Glutamatergic neuron (in vitro differentiated cells): ENCODE results near the gene ULBP3. TPM values are rescaled to one million over a fixed set of nuclear protein-coding genes. Genes with fewer than 3 reads are reported as not detected.
"Not testable (repeated sequence)": the region's sequence is repeated elsewhere in the genome, so short reads cannot be mapped to it uniquely, and the experiment has no call there.

Experiments
- DNase-seq: peaks from one replicate; pipeline ENCODE4 v3.0.0; 2022
- H3K27ac Mint-ChIP-seq: one replicate; pipeline ENCODE4 v1.8.0; 2020; ENCODE audit warnings: mild to moderate bottlenecking, mixed read lengths, inconsistent platforms; ENCODE audit not compliant: unreplicated experiment
- H3K27me3 Mint-ChIP-seq: one replicate; pipeline ENCODE4 v1.8.0; 2020; ENCODE audit warnings: mild to moderate bottlenecking, moderate library complexity, mixed read lengths, inconsistent platforms; ENCODE audit not compliant: unreplicated experiment
- H3K36me3 Mint-ChIP-seq: one replicate; pipeline ENCODE4 v1.8.0; 2020; ENCODE audit warnings: mild to moderate bottlenecking, mixed read lengths, inconsistent platforms; ENCODE audit not compliant: unreplicated experiment
- H3K4me1 Mint-ChIP-seq: one replicate; pipeline ENCODE4 v1.8.0; 2020; ENCODE audit warnings: mild to moderate bottlenecking, low read depth, mixed read lengths, inconsistent platforms; ENCODE audit not compliant: unreplicated experiment
- H3K4me3 Mint-ChIP-seq: one replicate; pipeline ENCODE4 v1.8.0; 2020; ENCODE audit warnings: mild to moderate bottlenecking, mixed read lengths, inconsistent platforms; ENCODE audit not compliant: unreplicated experiment
- H3K9me3 Mint-ChIP-seq: one replicate; pipeline ENCODE4 v1.8.0; 2020; ENCODE audit warnings: mild to moderate bottlenecking, moderate library complexity, mixed read lengths, inconsistent platforms; ENCODE audit not compliant: unreplicated experiment
- total RNA-seq: library from RNA; stranded (reverse); fragmentation: NEBNext Ultra II Directional; extraction: Animal tissue kit (Norgen Biotek cat#: 25700); gene quantifications from one replicate; pipeline ENCODE4 v1.2.1, GENCODE V29; 2021; ENCODE audit not compliant: unreplicated experiment
- TF ChIP-seq, protein P1 (sequence below): fragments of 200-600 bp; sonication (generic); IDR thresholded peaks from one replicate; pipeline ENCODE4 v1.5.0; 2021; ENCODE audit not compliant: partially characterized antibody, unreplicated experiment

The ULBP3 gene
- total RNA-seq, 1 donor from 2014 or later: 7.5 TPM

DNA sequence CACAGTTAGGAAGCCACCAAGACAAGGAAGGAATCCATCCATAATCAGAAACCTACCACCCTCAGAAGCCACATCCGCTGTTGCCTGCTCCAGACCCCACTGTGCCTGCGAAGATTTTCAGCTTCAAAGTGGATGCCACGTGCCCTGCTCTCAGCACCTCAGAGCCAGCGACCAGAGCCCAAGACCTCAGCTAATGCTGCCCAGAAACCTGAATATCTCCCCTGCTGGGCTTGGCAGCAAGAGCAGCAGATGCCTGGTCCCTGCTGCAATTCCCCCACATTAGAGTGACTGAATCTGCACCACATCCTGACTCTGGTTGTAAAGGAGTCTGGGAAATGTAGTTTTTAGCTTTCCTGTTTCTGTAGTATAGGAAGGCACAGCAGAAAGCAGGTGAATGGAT is 10.7 kb upstream of the ULBP3 start:
- Mint-ChIP-seq H3K27me3 (peaks cover 1% of the 10 kb centered on the region), H3K9me3 (no peaks in the 10 kb centered on the region), H3K36me3 (no peaks in the 10 kb centered on the region), H3K4me3 (no peak overlapping the region), H3K27ac (no peak overlapping the region), H3K4me1 (peaks cover 3% of the 10 kb centered on the region)
- no peak for DNase-seq
- TF ChIP-seq, protein P1, sequence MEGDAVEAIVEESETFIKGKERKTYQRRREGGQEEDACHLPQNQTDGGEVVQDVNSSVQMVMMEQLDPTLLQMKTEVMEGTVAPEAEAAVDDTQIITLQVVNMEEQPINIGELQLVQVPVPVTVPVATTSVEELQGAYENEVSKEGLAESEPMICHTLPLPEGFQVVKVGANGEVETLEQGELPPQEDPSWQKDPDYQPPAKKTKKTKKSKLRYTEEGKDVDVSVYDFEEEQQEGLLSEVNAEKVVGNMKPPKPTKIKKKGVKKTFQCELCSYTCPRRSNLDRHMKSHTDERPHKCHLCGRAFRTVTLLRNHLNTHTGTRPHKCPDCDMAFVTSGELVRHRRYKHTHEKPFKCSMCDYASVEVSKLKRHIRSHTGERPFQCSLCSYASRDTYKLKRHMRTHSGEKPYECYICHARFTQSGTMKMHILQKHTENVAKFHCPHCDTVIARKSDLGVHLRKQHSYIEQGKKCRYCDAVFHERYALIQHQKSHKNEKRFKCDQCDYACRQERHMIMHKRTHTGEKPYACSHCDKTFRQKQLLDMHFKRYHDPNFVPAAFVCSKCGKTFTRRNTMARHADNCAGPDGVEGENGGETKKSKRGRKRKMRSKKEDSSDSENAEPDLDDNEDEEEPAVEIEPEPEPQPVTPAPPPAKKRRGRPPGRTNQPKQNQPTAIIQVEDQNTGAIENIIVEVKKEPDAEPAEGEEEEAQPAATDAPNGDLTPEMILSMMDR: no peak

DNA sequence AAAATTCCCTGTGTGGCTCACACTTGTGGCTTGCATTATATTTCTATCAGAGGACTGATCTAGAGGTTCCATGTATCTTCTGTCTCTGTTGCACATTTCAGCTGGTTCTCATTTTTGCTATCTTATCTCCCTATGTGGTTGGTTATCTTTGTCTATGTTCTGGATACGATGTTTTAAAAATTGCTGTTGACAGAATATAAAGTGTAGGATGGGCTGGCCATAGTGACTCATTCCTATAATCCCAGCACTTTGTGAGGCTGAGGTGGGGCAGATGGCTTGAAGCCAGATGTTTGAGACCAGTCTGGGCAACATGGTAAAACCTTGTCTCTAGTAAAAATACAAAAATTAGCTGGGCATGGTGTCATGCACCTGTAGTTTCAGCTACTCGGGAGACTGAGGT is 9.9 kb upstream of the ULBP3 start:
- Mint-ChIP-seq H3K27ac (no peak overlapping the region), H3K4me1 (peaks cover 7% of the 10 kb centered on the region), H3K36me3 (no peaks in the 10 kb centered on the region), H3K27me3 (peaks cover 2% of the 10 kb centered on the region), H3K4me3 (no peak overlapping the region), H3K9me3 (no peaks in the 10 kb centered on the region)
- no peak for DNase-seq
- TF ChIP-seq, protein P1: no peak

DNA sequence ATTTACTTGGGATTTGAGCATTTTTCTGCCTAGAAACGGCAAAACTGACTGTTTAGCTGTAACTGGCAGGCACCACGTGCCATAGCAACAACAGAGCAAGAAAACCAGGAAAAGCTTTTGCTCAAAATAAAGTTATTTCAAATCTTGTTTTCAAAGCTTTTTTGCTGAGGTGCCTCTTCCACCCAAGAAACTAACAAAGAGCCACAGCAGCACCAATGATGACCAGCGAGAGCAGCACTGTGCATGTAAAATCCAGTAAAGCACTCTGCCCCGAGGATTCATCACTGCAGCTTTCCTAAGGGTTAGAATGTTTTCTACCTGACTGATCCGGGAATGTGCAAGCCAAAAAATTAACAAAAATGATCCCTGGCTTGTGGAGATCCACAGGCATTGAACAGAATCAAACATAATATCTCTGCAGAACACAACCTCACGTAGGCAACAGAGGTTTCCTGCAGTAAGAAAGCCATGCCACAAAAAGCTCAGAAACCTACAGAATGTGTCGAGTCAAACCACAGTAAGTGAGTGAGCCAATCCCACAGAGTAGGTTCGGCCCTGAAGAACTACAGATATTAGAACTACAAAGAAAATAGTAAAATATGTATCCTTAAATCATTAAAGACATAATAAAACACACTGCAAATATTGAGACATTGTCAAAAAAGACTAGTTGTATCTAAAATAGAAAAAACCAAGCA is 7.4 kb upstream of the ULBP3 start:
- Mint-ChIP-seq H3K27me3 (peaks cover 2% of the 10 kb centered on the region), H3K36me3 (no peaks in the 10 kb centered on the region), H3K4me3 (no peak overlapping the region), H3K9me3 (peaks cover 2% of the 10 kb centered on the region), H3K27ac (no peak overlapping the region), H3K4me1 (peaks cover 7% of the 10 kb centered on the region)
- no peak for DNase-seq
- TF ChIP-seq, protein P1: peak; percentile 31

DNA sequence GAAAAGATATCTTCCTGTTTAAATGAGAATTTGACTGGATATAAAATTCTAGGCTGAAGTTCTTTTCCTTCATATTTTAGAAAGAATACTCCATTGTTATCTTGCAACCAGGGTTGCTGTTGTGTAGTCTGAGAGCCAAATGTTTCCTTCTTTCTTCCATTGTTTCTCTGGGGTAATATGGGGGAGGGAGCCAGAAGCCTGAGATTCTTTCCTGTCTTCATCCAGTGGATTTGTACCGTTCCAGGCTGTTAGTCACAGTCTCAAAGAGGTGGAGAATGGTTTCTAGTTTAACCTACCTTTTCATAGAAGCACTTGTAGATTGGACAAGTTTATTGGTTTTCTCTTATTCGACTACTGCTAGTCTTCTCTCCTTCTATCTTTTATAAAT is 6.1 kb upstream of the ULBP3 start:
- Mint-ChIP-seq H3K27ac (no peak overlapping the region), H3K9me3 (peaks cover 2% of the 10 kb centered on the region), H3K4me1 (peaks cover 12% of the 10 kb centered on the region), H3K36me3 (no peaks in the 10 kb centered on the region), H3K27me3 (peaks cover 2% of the 10 kb centered on the region), H3K4me3 (no peak overlapping the region)
- TF ChIP-seq, protein P1: no peak
- no peak for DNase-seq

DNA sequence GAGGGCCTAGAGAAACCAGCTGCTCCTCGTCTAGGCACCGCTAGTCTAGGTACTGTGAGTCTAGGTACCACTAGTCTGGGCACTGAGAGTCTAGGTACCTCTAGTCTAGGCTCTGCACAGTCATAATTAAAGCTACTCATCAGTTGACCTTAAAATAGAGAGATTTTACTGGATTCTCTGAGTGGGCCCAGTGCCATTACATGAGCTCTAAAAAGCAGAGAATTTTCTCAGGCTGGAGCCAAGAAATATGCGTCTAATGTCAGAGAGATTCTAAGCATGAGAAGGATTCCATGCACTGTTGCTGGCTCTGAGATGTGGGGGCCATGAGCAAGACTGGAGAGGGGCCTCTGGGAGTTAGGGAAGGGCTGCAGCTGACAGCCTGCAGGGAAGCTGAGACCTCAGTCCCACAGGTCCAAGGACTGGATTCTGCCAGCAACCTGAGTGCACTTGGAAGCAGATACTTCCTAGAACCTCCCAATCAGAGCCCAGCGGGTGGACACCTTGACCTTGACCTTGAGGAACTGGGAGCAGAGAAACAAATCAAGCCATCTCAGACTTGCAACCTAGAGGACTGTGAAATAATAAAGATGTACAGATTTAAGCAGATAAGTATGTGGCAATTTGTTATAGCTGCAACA is 5.6 kb upstream of the ULBP3 start:
- H3K36me3 Mint-ChIP-seq, DNase-seq, H3K4me3 Mint-ChIP-seq, H3K9me3 Mint-ChIP-seq, H3K27me3 Mint-ChIP-seq, H3K27ac Mint-ChIP-seq: not testable (repeated sequence)
- peaks cover 18% of the 10 kb centered on the region for H3K4me1 Mint-ChIP-seq
